LHCN-M2 (cell line): ENCODE data around the gene PODXL. TPM values are rescaled to one million over a fixed set of nuclear protein-coding genes. Genes with fewer than 3 reads are reported as not detected.
A peak's percentile ranks its signal among the peaks of the same experiment; 100 is the strongest.
"Not testable (repeated sequence)": the region's sequence is repeated elsewhere in the genome, so short reads cannot be mapped to it uniquely, and the experiment has no call there.

Source experiments
- DNase-seq: peaks from one replicate; pipeline ENCODE4 v3.0.0-alpha.2; 2012; ENCODE audit warnings: low read depth
- total RNA-seq: library from RNA; depleted of rRNA; stranded (reverse); fragments of >200 nt; gene quantifications from 2 replicates; pipeline ENCODE4 v1.2.3, GENCODE V29; 2014

Gene PODXL
- total RNA-seq, 1 experiment from 2014 or later, result 2.2 TPM

DNA sequence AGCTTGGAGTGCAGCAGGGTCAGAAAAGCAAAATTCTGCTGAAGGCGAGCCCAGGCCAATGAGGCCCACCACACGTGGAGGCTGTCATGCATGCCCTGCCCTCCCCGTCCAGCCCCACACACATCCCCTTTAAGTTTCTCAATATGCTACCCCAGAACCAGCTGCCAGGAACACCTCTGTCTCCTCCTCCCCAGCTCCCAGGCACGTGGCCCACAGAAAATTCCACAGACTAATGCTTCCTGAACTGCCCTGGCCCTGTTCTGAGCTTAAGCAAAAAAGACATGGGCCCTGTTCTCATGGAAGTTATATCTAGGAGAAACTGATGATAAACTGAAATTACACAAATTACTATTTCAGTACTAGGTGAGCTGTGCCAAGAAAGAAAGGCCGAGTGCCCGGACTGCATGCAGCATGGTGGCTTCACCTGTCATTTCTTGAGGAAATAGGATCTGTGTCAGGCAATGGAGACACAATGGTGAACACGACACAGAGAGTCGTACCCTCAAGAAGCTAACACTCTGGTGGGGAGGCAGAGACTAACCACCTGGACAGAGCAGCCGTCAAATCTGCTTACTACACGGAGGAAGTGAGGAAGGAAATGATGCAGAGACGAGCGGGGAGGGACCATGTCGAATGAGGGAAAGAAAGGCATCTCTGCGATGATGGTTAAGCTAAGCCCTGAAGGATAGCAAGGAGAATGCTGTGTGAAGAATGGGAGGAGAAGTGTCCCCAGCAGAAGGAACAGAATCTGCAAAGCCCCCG is 44.5 kb downstream of the PODXL start:
- no peak for DNase-seq

DNA sequence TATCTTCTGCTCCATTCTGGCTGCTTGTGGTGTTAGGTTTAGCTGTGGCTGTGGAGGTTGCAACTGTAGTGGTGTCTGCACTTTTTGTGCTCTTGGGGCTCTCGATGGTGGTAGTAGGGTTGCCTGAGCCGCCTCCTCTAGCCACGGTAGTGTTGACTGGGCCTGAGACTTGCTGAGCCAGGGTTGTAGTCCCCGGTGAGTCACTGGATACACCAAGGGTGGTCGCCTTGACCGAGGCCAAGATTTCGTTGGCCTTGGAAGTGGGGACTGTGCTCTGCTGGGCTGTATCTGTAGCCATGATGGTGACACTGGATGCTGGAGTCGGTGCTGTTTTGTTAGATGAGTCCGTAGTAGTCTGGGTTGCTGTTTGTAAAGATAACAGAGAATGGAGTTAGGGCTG is 45.4 kb downstream of the PODXL start:
- no peak for DNase-seq

DNA sequence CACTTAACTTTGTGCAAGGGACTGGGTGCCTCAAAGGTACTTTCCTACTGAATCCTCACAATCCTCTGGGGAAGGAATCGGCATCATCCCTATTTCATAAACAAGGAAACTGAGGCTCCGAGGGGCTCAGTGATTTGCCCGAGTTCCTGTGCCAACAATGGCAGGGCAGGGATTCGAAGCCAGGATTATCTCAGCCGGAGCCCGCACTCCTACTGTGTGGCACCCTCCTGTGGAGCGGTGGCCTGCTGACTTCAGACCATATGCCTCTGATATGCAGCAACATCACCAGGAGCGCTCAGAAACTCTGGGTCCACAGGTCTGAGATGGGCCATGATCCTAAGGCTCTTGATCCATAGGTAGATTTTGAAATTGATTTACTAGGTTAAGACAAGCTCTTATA is 46.6 kb downstream of the PODXL start:
- no peak for DNase-seq

DNA sequence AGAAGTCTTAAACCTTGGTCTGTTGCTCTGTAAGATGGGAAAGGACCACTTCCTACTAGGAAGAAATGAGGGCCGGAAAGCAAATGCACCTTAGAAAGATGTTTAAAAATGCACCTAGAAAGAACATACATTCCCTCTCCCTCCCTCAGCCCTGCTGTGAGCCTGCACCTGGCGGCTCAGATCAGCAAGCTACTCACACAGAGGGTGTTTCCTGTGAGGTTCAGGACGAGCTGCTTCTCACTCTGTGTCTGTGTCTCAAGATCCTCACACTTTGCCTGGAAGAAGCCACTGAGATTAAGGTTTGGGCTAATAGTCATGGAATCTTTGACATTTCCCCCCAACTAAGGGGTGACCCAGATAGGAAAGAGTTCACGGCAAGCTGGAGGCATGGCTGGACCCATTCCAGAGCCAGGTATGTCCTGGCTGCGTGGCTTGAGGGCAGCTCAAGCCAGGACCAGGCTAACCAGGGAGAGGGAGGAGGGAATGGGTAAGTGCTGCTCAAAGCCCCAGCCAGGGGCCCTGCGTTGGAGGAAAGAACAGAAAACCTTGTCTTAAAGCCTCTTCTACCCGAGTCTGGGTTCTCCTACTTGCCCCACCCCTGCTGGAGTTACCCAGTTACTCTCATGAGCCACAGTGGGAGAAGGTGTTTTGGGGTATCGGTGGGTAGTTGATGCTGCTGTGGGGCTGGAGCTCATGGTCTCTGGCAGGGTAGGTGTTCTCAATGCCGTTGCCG is 47.5 kb downstream of the PODXL start:
- DNase-seq, result no peak

DNA sequence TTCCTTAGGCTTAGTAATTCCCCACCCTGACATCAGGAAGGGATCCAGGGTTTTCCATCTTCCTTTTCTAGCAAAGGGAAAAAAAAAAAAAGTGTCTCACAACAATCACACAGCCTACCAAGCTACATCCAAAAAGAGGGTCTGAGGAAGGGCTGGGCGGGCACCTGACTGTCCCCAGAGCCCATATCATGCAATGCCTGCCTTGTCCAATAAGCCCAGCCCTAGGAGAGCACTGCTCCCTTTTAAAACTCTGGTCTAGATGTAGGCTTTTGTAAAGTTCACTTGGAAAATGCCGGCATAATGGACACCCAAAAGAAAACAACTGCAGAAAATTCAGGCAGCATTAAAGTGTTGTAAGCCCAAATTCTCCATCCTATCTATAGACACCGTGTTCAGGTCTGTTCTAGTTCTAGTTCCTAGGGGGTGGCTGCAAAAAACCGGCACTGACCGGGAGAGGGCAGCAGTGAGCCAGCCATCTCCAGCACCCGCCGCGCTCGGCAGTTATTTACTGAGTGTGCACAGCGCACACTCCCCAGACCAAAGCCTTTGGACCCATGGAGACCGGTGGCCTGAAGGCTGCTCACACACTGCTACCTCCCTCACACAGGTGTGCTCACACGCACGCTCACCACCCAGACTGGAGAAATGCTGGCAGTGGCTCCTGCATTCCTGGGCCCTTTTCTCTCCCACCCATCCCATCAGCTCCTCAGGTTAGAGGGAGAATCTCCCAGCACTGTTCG is 48.7 kb downstream of the PODXL start:
- peak; percentile 62 for DNase-seq

DNA sequence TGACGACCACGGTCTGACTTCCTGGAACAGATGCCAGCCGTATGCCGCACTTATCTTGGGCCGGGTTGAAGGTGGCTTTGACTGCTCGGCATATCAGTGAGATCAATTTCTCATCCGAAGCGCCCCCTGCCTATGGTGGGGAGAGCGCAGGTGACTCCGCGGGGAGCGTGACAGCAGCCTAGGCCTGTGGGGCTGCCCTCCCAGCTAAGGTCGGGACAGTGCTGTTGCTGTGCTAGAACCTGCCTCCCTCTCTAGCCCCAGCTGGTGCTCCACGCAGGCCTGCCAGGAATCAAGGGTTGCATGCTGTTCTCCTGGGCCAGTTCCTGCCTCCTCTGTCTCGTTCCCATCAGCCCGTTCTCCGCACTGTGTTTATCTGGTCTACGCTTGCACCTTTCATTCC is 49.8 kb downstream of the PODXL start:
- DNase-seq, result no peak

DNA sequence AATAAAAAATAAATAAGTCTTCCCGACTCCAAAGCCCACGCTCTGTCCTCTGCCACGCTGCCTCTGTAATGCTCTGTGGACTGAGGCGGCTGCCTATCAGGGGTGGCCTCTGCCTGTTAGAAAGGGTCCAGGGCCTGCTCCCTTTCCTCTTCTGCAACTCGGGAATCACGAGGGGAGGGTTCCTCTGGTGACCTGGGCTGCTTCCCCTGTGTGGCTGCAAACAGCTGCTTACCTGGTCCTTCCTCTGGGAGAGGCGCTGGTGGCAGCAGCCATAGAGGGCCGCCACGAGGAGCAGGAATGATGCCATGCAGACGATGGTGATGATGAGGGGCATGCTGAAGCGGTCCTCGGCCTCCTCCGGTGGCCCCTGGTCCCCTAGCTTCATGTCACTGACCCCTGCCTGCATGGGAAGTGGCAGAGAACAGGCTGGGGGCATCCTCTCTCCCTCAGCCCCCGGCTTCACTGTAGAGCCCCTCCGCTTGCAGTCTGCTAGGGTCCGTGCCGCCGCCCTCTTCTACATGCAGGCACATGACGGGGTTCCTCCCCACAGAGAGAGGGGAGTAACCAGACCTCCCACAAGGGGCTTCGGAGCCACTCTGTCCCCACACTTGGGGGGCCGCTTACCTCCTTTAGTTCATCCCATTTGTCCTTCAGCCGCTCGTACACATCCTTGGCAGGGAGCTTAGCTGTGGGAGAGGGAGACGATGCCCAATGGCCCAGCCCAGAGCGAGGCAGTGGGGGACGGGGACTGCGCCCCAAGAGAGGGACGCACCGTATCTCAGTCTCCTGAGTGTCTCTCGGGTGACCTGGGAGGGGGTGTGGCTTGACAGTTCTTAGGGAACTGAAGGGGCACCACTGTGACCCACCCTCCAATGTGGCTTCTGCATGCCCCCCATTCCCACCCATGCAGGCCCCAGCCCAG is 50.5 kb downstream of the PODXL start:
- no peak for DNase-seq

DNA sequence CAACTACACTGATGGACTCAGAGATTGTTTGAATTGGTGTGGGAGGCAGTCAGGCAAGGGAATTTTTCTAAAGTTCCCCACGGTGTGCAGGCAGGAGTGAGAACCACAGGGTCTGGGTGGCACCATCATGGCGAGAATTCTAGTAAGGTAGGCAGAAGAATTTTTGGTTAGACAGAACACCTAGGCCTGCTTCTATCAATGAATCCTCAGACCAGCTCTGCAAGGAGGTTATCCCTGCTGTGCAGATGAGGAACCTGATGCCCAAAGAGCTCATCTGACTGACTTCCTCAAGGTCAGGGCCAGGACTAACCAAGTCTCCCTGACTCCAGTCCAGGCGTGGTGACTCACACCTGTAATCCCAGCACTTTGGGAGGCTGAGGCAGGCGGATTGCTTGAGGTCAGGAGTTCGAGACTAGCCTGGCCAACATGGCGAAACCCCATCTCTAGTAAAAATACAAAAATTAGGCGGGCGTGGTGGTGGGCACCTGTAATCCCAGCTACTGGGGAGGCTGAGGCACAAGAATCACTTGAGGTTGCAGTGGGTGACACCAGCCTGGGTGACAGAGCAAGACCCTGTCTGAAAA is 51.3 kb downstream of the PODXL start:
- DNase-seq, result not testable (repeated sequence)

DNA sequence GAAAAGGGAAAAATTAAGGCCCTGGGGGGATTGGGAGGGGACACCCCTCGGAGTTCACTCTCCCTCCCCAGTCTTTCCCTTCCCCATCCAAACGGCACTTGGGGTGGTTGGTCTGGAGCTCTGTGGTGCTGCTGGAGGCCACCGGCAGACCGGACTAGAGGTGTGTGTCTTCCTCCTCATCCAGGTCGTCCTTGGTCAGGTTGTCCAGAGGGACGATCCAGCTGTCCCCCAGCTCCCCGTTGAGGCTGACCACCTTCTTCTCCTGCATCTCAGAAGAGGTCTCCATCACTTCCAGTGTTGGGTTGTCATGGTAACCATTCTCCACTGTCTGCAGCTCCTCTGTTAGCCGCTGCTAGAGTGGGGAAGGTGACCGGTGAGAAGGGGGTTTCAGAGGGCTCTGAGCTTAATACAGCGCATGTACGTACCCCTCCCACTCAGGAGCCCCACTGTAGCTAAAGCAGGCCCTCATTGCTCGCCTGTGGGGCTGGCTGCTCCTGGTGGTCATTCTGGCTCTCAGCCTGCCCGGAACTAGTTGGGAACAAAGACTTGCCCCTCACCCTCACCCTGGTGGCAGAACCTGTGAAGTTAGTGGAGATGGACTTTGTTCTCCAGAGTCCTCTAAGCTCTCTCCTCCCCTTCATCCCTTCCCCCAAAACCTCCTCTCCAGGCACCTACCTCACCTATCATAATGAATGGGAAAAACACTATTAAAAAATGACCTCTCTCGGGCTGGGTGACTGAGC is 52.1 kb downstream of the PODXL start:
- no peak for DNase-seq

DNA sequence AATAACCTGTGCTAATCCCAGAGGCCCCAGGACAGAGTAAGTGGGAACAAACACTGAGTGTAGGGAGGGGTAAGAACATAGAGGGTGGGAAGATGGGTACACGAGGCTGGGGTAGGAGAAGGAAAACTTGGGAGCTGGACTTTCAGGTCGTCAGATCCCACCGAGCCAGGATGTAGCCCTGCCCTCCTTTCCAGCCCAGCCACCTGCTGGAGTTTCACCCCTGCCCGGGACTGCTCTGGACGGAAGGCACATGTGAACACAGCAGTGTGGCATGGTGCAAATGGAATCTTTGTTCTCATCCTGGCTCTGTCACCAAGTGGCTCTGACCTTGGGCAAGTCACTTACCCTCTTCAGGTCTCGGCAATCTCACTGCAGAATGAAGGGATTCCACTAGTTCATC is 52.8 kb downstream of the PODXL start:
- no peak for DNase-seq

DNA sequence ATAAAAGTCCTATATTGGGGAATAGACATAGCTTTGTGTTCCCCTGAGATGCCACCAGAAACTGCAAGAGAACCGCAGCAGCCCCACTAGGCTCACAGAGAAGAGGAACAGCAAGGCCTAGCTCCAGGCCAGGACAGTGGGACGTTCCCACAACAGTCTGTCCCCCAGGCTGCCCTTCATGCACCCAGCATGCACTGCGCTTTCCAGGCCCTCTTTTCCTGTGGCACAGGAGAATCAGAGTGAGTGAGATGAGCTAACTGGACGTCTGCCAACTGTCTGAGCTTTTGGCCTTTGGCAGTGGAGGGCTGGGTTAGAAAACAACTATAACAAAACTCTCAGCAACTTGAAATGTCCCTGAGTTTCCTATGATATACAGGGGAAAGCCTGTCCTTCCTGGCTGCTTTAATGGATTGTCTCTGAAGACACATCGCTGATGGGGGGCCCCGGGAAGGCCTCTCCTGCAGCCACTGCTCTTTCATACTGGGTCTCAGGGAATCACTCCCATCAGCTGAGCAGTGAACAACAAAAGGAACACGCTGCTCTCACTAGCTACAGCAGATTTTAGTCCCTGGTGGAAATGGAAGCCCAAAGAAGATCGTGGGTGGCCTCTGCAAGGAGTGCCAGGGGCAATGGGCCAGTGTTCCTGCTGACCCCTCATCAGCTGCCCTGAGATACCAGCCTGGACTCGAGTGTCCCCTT is 53.5 kb downstream of the PODXL start:
- peak; percentile 64 for DNase-seq

DNA sequence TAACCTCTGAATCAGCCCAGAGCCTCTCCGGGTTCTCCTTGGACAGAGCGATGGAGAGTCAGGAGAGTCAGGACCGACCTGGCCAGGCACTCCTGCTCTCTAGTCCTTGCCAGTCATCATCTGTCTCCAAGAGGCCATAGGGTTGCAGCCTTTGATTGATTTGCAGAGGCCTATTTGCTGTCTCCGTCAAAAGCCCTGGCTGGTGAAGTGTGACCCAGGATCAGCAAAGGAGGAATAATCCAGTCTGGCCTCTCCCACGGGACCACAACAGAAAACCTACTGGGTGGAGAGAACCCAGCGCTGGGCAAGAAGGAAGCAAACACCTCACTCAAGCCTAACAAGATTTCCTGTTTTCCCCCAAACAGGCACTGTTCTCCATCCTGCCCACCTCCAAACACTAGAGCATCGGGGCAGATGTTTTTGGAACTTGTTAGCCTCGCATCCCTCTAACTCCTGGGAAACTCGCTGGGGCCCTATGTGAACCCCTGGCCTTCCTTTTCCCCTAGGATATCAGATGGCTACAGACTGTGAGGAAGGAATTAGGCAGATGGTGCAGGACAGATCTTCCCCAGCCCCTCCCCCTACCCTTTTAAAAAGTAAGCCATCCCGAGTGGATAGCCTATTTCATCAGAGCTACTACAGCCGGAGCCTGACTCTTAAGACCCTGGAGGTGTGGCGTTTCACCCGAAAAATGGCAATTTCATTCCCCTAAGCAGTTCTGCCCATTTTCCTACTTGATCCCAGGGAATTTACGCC is 54.3 kb downstream of the PODXL start:
- DNase-seq, result no peak

DNA sequence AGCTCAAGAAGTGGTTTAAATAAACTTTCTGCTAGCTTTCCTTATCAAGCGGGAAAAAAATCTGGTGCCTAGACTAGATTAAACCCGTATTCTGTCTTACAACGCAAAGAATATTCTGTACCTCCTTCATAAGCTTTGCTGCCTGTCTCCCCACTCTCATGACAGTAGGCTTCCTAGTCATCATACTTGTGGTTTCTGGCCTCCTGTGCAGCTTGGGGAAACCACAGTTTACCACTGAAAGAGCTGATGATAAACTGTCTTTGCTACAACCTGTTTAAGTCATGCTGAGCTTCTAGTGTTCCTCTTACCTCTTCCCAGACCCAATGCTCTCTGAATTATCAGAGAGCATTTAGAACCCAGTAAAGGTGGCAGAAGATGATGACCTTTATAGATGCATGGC is 55.0 kb downstream of the PODXL start:
- DNase-seq, result peak; percentile 73

DNA sequence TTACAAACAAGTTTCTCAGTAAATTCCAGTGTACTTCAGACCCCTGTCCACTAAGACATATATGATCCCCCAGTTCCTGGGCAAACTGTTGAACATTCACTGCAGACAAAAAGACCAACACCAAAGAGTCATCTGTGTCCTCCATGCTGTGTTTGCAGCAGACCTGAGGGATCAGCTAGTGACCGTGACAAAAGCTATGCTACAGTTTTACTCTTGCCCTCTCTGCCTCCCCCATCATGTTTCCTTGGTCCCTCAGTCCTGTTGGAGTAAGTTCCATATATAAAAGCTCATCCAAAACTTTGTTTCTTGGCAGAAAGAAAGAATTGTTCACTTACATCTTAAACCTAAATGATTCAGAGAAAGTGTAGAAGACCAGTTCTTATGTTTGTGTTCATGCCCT is 56.1 kb downstream of the PODXL start:
- DNase-seq, result no peak

DNA sequence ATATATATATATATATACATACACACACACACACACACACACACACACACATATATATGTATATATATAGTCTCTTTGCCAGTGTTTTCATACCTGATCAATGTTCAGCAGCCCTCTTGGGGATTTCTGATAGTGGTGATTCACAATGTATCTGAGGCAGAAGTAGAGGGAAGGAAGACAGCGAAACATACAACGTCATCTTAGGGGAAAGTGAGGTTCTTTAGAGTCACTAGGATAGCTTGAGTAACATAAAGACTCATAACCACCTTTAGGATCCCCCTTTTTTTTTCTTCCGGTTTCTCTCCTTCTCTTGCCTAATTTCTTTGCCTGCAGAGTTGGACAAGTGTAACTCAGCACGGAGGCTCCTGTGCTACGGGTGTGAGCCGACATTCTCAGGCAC is 56.6 kb downstream of the PODXL start:
- DNase-seq, result no peak

DNA sequence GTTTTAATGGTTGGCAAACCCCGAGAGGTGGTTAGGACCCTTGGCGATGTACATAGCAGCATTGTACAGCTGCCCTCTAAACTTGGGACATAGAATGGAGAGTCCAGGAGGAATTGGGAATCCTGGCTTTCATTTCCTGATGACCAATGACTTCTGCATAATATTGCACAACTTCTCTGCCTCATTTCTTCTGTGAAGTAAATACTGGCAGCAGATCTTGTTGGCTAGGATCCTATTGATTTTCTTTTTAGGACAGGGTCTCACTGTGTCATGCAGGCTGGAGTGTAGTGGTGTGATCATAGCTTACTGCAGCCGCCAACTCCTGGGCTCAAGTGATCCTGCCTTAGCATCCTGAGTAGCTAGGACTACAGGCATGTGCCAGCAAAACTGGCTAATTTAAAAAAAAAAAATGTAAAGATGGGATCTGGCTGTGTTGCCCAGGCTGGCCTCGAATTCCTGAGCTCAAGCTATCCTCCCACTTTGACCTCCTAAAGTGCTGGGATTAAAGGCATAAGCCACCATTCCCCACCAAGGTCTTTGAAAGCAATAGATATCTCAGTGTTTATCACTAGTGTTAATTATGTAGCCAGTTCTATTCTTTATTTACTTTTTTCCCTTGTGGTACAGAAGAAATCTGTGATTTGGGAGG is 58.1 kb downstream of the PODXL start:
- DNase-seq, result no peak

DNA sequence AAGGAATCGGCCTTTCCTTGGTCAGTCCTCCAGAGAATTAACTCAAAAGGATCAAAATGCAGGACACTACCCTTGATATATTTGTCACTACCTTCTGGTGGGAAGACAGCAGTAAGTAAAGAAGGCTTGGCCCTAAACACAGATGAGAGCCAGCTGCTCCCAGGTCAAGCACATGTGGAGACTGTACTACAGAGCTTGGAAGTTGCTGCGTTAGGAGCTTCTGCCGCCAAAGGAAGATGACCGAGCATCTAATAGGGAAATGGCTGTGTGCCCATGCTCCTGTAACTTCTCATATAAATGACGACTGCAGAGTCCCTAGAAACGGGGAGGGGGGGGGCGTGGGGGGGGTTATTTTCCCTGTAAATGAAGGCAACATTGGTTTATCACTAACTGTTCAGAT is 59.0 kb downstream of the PODXL start:
- no peak for DNase-seq
